GM23248 (cell line): Measurements from ENCODE around the gene PLAU. TPM values are rescaled to one million over a fixed set of nuclear protein-coding genes. Genes with fewer than 3 reads are reported as not detected.

Experiments used
- DNase-seq: peaks from one replicate; pipeline ENCODE4 v3.0.0-alpha.2; 2015
- H2AFZ ChIP-seq: fragments of 200-600 bp; sonication (generic); 2 replicates; pipeline ENCODE4 v1.6.1; 2016; ENCODE audit warnings: antibody characterized with exemption
- H3F3A ChIP-seq: fragments of 200-600 bp; sonication (generic); 2 replicates; pipeline ENCODE4 v1.6.1; 2016; ENCODE audit warnings: mild to moderate bottlenecking, antibody characterized with exemption, mixed run types; ENCODE audit not compliant: insufficient read depth
- H3K27ac ChIP-seq: fragments of 200-600 bp; sonication (generic); 2 replicates; pipeline ENCODE4 v1.5.1; 2016; ENCODE audit warnings: mild to moderate bottlenecking
- H3K27me3 ChIP-seq: fragments of 200-600 bp; sonication (generic); replicated peaks from 2 replicates; pipeline ENCODE4 v1.6.1; 2016; ENCODE audit warnings: mild to moderate bottlenecking; ENCODE audit not compliant: insufficient read depth
- H3K36me3 ChIP-seq: fragments of 200-600 bp; sonication (generic); 2 replicates; pipeline ENCODE4 v1.6.1; 2016; ENCODE audit warnings: low read depth, mild to moderate bottlenecking
- H3K4me1 ChIP-seq: fragments of 200-600 bp; sonication (generic); 2 replicates; pipeline ENCODE4 v1.6.1; 2016; ENCODE audit warnings: mild to moderate bottlenecking; ENCODE audit not compliant: insufficient read depth
- H3K4me2 ChIP-seq: fragments of 200-600 bp; sonication (generic); one replicate; pipeline ENCODE4 v1.6.1; 2016; ENCODE audit warnings: mild to moderate bottlenecking; ENCODE audit not compliant: unreplicated experiment
- H3K4me3 ChIP-seq: fragments of 200-600 bp; sonication (generic); 2 replicates; pipeline ENCODE4 v1.5.1; 2016; ENCODE audit warnings: mild to moderate bottlenecking
- H3K79me2 ChIP-seq: fragments of 200-600 bp; sonication (generic); 2 replicates; pipeline ENCODE4 v1.6.1; 2016; ENCODE audit warnings: mild to moderate bottlenecking; ENCODE audit not compliant: insufficient read depth
- H3K9ac ChIP-seq: fragments of 200-600 bp; sonication (generic); 2 replicates; pipeline ENCODE4 v1.6.1; 2016; ENCODE audit warnings: mild to moderate bottlenecking
- H3K9me2 ChIP-seq: fragments of 200-600 bp; sonication (generic); 2 replicates; pipeline ENCODE4 v1.6.1; 2016; ENCODE audit warnings: mixed run types, mild to moderate bottlenecking, moderate library complexity; ENCODE audit not compliant: insufficient read depth
- H3K9me3 ChIP-seq: fragments of 200-600 bp; sonication (generic); one replicate; pipeline ENCODE4 v1.6.1; 2017; ENCODE audit warnings: low read depth
- H4K20me1 ChIP-seq: fragments of 200-600 bp; sonication (generic); 2 replicates; pipeline ENCODE4 v1.6.0; 2016; ENCODE audit not compliant: insufficient read depth
- EZH2 ChIP-seq: fragments of 200-600 bp; sonication (generic); IDR thresholded peaks from 2 replicates; pipeline ENCODE4 v1.6.1; 2018; ENCODE audit warnings: antibody characterized with exemption, mild to moderate bottlenecking; ENCODE audit not compliant: insufficient read depth, poor library complexity, severe bottlenecking
- EZH2phosphoT487 ChIP-seq: fragments of 200-600 bp; sonication (generic); IDR thresholded peaks from 2 replicates; pipeline ENCODE4 v1.6.1; 2018; ENCODE audit warnings: antibody characterized with exemption, moderate library complexity, mild to moderate bottlenecking, low read depth; ENCODE audit not compliant: insufficient read depth
- WGBS, 2 experiments: methylation state at CpG; one replicate each; pipeline ENCODE4 v1.1.6; 2015 to 2017; ENCODE audit warnings: low lambda C conversion rate in 2 of 2, low coverage in 1 of 2; ENCODE audit errors: missing lambda C conversion rate in 2 of 2; 5-methylcytosine and 5-hydroxymethylcytosine counted together
- in situ Hi-C: fragments of 300-500 bp; cut with MboI; formaldehyde crosslinking; loops from 2 replicates; pipeline ENCODE4 v1.15.0; 2020
- polyA plus RNA-seq: library from polyadenylated mRNA; unstranded; fragments of >200 nt; fragmentation: Nextera tagmentation; extraction: Ambion mirVana; gene quantifications from 2 replicates; pipeline ENCODE4 v1.2.1, GENCODE V29; 2016
- total RNA-seq: library from RNA; depleted of rRNA; stranded (reverse); fragments of >200 nt; shearing (Covaris generic); gene quantifications from 2 replicates; pipeline ENCODE4 v1.2.3, GENCODE V29; 2014

The PLAU gene
- total and polyA plus RNA-seq, 2 experiments from 2014 or later = 13.3 to 26.1 TPM

GRCh38 chr10:73865107-73865458 lies 45.8 kb upstream of the PLAU start:
- no peak overlapping the region for H3K9ac ChIP-seq
- no peaks in the 10 kb centered on the region for H3K9me3 ChIP-seq
- H3K27ac ChIP-seq = no peak overlapping the region
- no peak overlapping the region for H2AFZ ChIP-seq
- H3K4me2 ChIP-seq = no peak overlapping the region
- H3K4me1 ChIP-seq = no peaks in the 10 kb centered on the region
- H4K20me1 ChIP-seq = no peaks in the 10 kb centered on the region
- in situ Hi-C loops = no loop called here
- no peaks in the 10 kb centered on the region; the same call in 1 of the 2 replicates for H3K36me3 ChIP-seq
- no peaks in the 10 kb centered on the region for H3F3A ChIP-seq
- no peak for DNase-seq
- H3K4me3 ChIP-seq = no peak overlapping the region
- peaks cover 18% of the 10 kb centered on the region for H3K79me2 ChIP-seq
- H3K27me3 ChIP-seq = no peaks in the 10 kb centered on the region
- WGBS, 2 experiments = 92 to 95% methylated on average over 8 of the region's 8 CpGs
- H3K9me2 ChIP-seq = no peaks in the 10 kb centered on the region
- TF ChIP-seq EZH2phosphoT487 (no peak), EZH2 (no peak)

- no peak overlapping the region for H3K4me2 ChIP-seq
- H3K9me3 ChIP-seq = no peaks in the 10 kb centered on the region
- H3K36me3 ChIP-seq = no peaks in the 10 kb centered on the region; the same call in 1 of the 2 replicates
- no peaks in the 10 kb centered on the region for H3K4me1 ChIP-seq
- in situ Hi-C loops = no loop called here
- H4K20me1 ChIP-seq = no peaks in the 10 kb centered on the region
- no peak for TF ChIP-seq EZH2phosphoT487
- H3K9ac ChIP-seq = no peak overlapping the region
- WGBS, 2 experiments = 73 to 77% methylated on average over 9 to 11 of the region's 11 CpGs
- no peaks in the 10 kb centered on the region for H3F3A ChIP-seq
- no peaks in the 10 kb centered on the region for H3K27me3 ChIP-seq
- peaks cover 21% of the 10 kb centered on the region for H3K79me2 ChIP-seq
- H3K9me2 ChIP-seq = no peaks in the 10 kb centered on the region
- no peak for DNase-seq
- no peak overlapping the region for H2AFZ ChIP-seq
- H3K4me3 ChIP-seq = no peak overlapping the region
- H3K27ac ChIP-seq = no peak overlapping the region
Observed at GRCh38 chr10:73865459-73866442, 45.2 kb upstream of the PLAU start.

GRCh38 chr10:73866621-73867020 lies 44.3 kb upstream of the PLAU start:
- Histone ChIP-seq H3K9ac (no peak overlapping the region), H3K9me2 (no peaks in the 10 kb centered on the region), H3F3A (no peaks in the 10 kb centered on the region), H4K20me1 (no peaks in the 10 kb centered on the region), H3K27ac (no peak overlapping the region), H3K4me3 (no peak overlapping the region), H3K36me3 (no peaks in the 10 kb centered on the region; the same call in 1 of the 2 replicates), H3K79me2 (peaks cover 27% of the 10 kb centered on the region), H3K9me3 (no peaks in the 10 kb centered on the region), H3K4me2 (no peak overlapping the region), H2AFZ (no peak overlapping the region), H3K4me1 (peaks cover under 1% of the 10 kb centered on the region), H3K27me3 (no peaks in the 10 kb centered on the region)
- TF ChIP-seq EZH2phosphoT487 (no peak), EZH2 (no peak)
- in situ Hi-C loops = no loop called here
- DNase-seq = no peak
- WGBS, 2 experiments = 95 to 98% methylated on average over 7 of the region's 7 CpGs

- TF ChIP-seq EZH2 (no peak), EZH2phosphoT487 (no peak)
- no peaks in the 10 kb centered on the region for H3K27me3 ChIP-seq
- H3K27ac ChIP-seq = no peak overlapping the region
- no peak overlapping the region for H3K9ac ChIP-seq
- no peaks in the 10 kb centered on the region for H3K9me3 ChIP-seq
- H3K4me3 ChIP-seq = no peak overlapping the region
- H4K20me1 ChIP-seq = no peaks in the 10 kb centered on the region
- peaks cover 32% of the 10 kb centered on the region for H3K79me2 ChIP-seq
- H3F3A ChIP-seq = no peaks in the 10 kb centered on the region
- H3K4me1 ChIP-seq = peaks cover 7% of the 10 kb centered on the region
- H3K36me3 ChIP-seq = no peaks in the 10 kb centered on the region; the same call in 1 of the 2 replicates
- 81 to 82% methylated on average over 10 of the region's 10 CpGs for WGBS, 2 experiments
- no peak overlapping the region for H2AFZ ChIP-seq
- no peak overlapping the region for H3K4me2 ChIP-seq
- in situ Hi-C loops = no loop called here
- no peak for DNase-seq
- no peaks in the 10 kb centered on the region for H3K9me2 ChIP-seq
Observed at GRCh38 chr10:73867126-73867807, 43.7 kb upstream of the PLAU start.
